OCI-LY3 (cell line): Measurements from ENCODE around the gene ADAMTS2.

ENCODE experiments used
- H2AFZ ChIP-seq: fragments of 200-600, 300-600 bp; shearing (Covaris generic); 2 replicates; pipeline ENCODE4 v1.6.0; 2014; ENCODE audit warnings: antibody characterized with exemption, low read depth, low read length
- H3K27ac ChIP-seq: fragments of 200-600, 300-600 bp; sonication (generic); 2 replicates; pipeline ENCODE4 v1.5.1; 2014; ENCODE audit warnings: mild to moderate bottlenecking, low read length, moderate library complexity, mixed read lengths
- H3K27me3 ChIP-seq: fragments of 200-600, 300-600 bp; sonication (generic); 2 replicates; pipeline ENCODE4 v1.6.1; 2014; ENCODE audit warnings: low read depth, low read length, mixed read lengths
- H3K36me3 ChIP-seq: fragments of 200-600, 300-600 bp; sonication (generic); replicated peaks from 2 replicates; pipeline ENCODE3; 2014; ENCODE audit warnings: low read depth, low read length, mixed read lengths
- H3K4me1 ChIP-seq: fragments of 300-600, 200-600 bp; sonication (generic); 2 replicates; pipeline ENCODE4 v1.6.1; 2014; ENCODE audit warnings: low read length, mixed read lengths
- H3K4me2 ChIP-seq: fragments of 200-600, 300-600 bp; sonication (generic); 2 replicates; pipeline ENCODE4 v1.6.1; 2014; ENCODE audit warnings: low read length, mixed read lengths
- H3K4me3 ChIP-seq: fragments of 300-600, 200-600 bp; sonication (generic); 2 replicates; pipeline ENCODE4 v1.5.1; 2014; ENCODE audit warnings: antibody characterized with exemption, mild to moderate bottlenecking, low read length, moderate library complexity
- H3K79me2 ChIP-seq: fragments of 300-600, 200-600 bp; shearing (Covaris generic); 2 replicates; pipeline ENCODE4 v1.6.1; 2014; ENCODE audit warnings: mild to moderate bottlenecking, low read length, mixed read lengths
- H3K9ac ChIP-seq: fragments of 300-600, 200-600 bp; shearing (Covaris generic); 2 replicates; pipeline ENCODE4 v1.6.0; 2014; ENCODE audit warnings: mild to moderate bottlenecking, low read length, moderate library complexity
- H3K9me3 ChIP-seq: fragments of 200-600, 300-600 bp; shearing (Covaris generic); 2 replicates; pipeline ENCODE4 v1.6.1; 2014; ENCODE audit warnings: low read length, mixed read lengths; ENCODE audit not compliant: insufficient read depth
- H4K20me1 ChIP-seq: fragments of 200-600, 300-600 bp; sonication (generic); 2 replicates; pipeline ENCODE4 v1.6.1; 2016; ENCODE audit warnings: low read length, mixed read lengths; ENCODE audit not compliant: insufficient read depth
- CTCF ChIP-seq: fragments of 200-600, 300-600 bp; sonication (generic); IDR thresholded peaks from 2 replicates; pipeline ENCODE4 v1.5.1; 2014; ENCODE audit warnings: antibody characterized with exemption, low read length, low read depth
- EZH2phosphoT487 ChIP-seq: fragments of 200-600 bp; shearing (Covaris generic); IDR thresholded peaks from 2 replicates; pipeline ENCODE4 v1.6.1; 2018; ENCODE audit warnings: antibody characterized with exemption, mixed run types, low read depth

The ADAMTS2 gene

DNA sequence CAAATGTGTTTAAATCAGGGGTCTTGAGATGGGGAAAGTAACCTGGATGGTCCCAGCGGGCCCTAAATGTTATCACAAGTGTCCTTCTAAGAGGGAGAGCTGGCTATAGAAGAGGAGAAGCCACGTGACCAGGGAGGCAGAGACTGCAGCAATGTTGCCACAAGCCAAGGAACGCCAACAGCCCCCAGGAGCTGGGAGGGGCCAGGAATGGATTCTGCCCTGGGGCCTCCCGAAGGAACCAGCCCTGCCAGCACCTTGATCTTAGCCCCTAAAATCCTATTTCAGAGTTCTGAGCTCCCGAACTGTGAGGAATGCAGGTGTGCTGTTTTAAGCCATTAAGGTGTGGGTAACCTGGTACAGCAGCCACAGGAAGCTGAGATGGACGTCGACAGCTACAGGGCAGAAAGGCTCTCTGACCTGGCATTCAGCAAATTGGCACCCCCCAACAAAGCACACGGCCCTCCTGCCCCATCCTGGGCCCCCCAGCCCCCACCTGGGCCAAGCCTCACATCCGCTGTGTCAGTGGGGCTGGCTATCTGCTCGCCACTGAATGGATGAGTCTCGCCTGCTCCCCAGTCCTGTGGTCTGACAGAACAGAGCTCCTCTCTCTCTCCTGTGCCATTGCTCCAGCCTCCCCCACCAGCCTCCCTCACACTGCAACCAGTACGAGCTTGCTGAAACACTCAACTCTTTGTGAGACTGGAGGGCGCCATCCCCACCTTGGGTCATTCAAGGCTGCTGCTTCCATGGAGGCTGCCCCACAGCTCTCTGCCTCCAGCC is 78.8 kb downstream of the ADAMTS2 start:
- Histone ChIP-seq H4K20me1 (no peaks in the 10 kb centered on the region), H3K4me2 (no peak overlapping the region), H3K4me3 (no peak overlapping the region), H3K27ac (no peak overlapping the region), H3K79me2 (no peaks in the 10 kb centered on the region), H3K9ac (no peak overlapping the region), H3K4me1 (no peaks in the 10 kb centered on the region), H3K36me3 (no peaks in the 10 kb centered on the region), H2AFZ (no peak overlapping the region), H3K27me3 (no peaks in the 10 kb centered on the region), H3K9me3 (no peaks in the 10 kb centered on the region)
- TF ChIP-seq CTCF (no peak), EZH2phosphoT487 (no peak)

DNA sequence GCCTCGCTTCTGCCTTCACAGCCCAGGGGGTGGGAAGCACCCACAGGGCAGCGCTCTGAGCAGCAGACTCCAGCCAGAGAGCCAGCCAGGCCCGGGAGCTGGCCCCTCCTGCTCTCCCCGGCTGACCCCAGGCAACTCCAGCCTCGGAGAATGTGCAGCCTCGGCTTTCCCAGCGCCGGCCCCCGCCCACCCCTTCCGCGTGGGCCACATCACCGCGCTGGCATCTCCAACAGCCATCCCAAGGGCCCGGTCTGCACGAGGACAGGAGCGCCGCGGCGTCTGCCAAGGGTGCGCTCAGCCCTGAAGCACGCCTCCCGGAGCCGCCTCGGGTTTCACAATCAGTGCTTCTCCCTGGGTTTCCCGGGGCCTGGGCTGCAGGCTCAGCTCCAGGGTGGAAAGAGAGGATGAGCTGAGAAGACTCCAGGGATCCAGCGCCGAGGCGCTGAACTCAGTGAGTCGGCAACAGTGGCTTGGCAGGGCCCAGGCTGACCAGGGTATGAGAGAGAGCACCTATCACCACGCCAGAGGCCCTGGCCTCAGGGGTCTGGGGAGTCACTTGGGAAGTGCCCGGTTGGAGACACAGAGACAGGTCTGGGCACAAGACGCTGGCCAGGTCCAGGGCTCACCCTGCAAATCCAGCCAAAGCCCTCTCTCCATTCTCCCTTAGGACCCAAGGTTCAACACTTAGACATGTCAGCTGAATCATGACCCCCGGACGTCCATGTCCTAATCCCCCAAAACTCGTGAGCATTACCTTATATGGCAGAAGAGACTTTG is 79.6 kb downstream of the ADAMTS2 start:
- H2AFZ ChIP-seq, result no peak overlapping the region
- H3K79me2 ChIP-seq, result no peaks in the 10 kb centered on the region
- no peak overlapping the region for H3K9ac ChIP-seq

DNA sequence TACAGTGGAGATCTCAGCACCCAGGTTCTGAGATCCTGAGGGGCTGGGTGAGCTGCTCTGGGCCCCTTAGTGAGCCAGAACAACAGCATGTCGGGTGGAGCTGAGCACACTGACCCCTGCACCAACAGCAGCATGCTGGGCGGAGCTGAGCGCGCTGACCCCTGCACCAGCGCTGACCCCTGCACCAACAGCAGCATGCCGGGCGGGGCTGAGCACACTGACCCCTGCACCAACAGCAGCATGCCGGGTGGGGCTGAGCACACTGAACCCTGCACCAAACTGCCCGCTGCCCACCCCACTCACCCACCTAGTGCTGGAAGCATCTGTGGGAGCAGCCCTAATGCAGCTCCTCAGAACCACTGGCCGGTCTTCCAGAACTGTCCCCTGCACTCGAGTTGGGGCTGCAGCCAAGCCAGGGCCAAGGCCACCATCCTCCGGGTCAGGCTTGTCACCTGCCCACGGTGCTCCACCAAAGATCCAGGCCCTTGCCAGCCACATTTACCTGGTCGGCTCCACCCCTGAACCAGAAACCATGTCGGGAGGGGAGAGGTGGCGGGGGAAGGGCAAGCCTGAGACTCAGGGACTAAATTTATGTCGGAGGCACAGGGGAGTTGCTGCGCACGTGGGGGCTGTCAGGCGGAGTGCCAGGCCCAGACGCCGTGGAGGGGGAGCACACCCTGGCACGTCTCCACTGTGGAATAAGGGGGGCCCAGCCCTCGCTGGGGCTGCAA is 80.3 kb downstream of the ADAMTS2 start:
- H3K79me2 ChIP-seq, result no peaks in the 10 kb centered on the region
- no peaks in the 10 kb centered on the region for H3K4me1 ChIP-seq
- no peak overlapping the region for H3K27ac ChIP-seq
- H3K36me3 ChIP-seq, result no peaks in the 10 kb centered on the region
- H3K9me3 ChIP-seq, result no peaks in the 10 kb centered on the region
- H3K27me3 ChIP-seq, result no peaks in the 10 kb centered on the region
- H4K20me1 ChIP-seq, result no peaks in the 10 kb centered on the region
- no peak overlapping the region for H3K9ac ChIP-seq
- H3K4me3 ChIP-seq, result no peak overlapping the region
- H2AFZ ChIP-seq, result no peak overlapping the region
- H3K4me2 ChIP-seq, result no peak overlapping the region
- TF ChIP-seq CTCF (no peak), EZH2phosphoT487 (no peak)

More for the DNA sequence above, 79.6 kb downstream of the ADAMTS2 start:
- Histone ChIP-seq H3K27me3 (no peaks in the 10 kb centered on the region), H3K27ac (no peak overlapping the region), H3K36me3 (no peaks in the 10 kb centered on the region), H3K9me3 (no peaks in the 10 kb centered on the region), H4K20me1 (no peaks in the 10 kb centered on the region), H3K4me3 (no peak overlapping the region), H3K4me1 (no peaks in the 10 kb centered on the region), H3K4me2 (no peak overlapping the region)
- TF ChIP-seq EZH2phosphoT487, result no peak
- no peak for TF ChIP-seq CTCF
